Stomach (tissue), 4 donors: ENCODE results near the gene SDK2.

Experiments
- EP300 ChIP-seq: sonication (generic); formaldehyde crosslinking; IDR thresholded peaks from one replicate; pipeline ENCODE4 v1.6.1; 2017; ENCODE audit warnings: antibody characterized with exemption
- POLR2A ChIP-seq, 4 donors: fragments of 450-650 bp; IDR thresholded peaks; one replicate each; pipeline ENCODE4 v1.6.1; 2016; ENCODE audit warnings: antibody characterized with exemption in 4 of 4, control low read depth in 2 of 4, mild to moderate bottlenecking in 1 of 4, moderate library complexity in 1 of 4
- TF ChIP-seq, protein P1 (sequence below), 7 experiments: fragments of 450-650 bp in 4 of 7; fragments of 200-600 bp in 3 of 7; sonication (generic) in 3 of 7; IDR thresholded peaks; one replicate each; pipeline ENCODE4 v1.5.1; 2016 to 2019; ENCODE audit warnings: antibody characterized with exemption in 7 of 7, control low read depth in 2 of 7, mild to moderate bottlenecking in 1 of 7

DNA sequence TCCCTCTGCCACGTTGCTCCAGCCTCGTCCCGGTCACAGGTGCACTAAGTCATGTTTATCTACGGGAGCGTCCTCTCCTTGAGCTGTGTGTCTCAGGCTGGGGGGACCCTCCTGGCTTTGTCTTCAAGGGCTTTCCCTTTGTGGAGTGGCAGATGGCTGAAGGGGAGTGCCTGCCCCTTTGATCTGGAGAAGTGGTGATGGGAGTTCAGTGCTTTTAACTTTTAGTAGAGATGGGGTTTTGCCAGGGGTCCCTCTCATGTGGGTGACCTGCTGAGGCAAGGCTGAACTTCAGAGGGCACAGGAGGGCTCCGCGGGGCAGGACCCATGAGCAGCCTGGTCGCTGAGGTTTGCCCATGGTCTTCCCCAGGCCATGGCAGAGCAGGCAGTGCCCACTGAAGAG, 259.3 kb downstream of the SDK2 start:
- no peak for TF ChIP-seq POLR2A (IDR thresholded peaks at IDR 0.05)
- TF ChIP-seq, protein P1, sequence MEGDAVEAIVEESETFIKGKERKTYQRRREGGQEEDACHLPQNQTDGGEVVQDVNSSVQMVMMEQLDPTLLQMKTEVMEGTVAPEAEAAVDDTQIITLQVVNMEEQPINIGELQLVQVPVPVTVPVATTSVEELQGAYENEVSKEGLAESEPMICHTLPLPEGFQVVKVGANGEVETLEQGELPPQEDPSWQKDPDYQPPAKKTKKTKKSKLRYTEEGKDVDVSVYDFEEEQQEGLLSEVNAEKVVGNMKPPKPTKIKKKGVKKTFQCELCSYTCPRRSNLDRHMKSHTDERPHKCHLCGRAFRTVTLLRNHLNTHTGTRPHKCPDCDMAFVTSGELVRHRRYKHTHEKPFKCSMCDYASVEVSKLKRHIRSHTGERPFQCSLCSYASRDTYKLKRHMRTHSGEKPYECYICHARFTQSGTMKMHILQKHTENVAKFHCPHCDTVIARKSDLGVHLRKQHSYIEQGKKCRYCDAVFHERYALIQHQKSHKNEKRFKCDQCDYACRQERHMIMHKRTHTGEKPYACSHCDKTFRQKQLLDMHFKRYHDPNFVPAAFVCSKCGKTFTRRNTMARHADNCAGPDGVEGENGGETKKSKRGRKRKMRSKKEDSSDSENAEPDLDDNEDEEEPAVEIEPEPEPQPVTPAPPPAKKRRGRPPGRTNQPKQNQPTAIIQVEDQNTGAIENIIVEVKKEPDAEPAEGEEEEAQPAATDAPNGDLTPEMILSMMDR (IDR thresholded peaks at IDR 0.05): no peak
- TF ChIP-seq EP300: no peak
